ENCODE results near the gene STK32C. TPM values are rescaled to one million over a fixed set of nuclear protein-coding genes. Genes with fewer than 3 reads are reported as not detected.

STK32C gene
- total RNA-seq, 1 donor from 2014 or later, result 12.9 TPM

- no peak overlapping the region for H3K27ac Mint-ChIP-seq
- peak overlapping the region; percentile 76 for H3K4me3 Mint-ChIP-seq
- peaks cover 62% of the 10 kb centered on the region for H3K27me3 Mint-ChIP-seq
- no peak for TF ChIP-seq CTCF (conservative IDR thresholded peaks at IDR 0.05)
- peaks cover 3% of the 10 kb centered on the region for H3K4me1 Mint-ChIP-seq (ENCODE audit: unreplicated experiment)
- H3K9me3 Mint-ChIP-seq, result no peaks in the 10 kb centered on the region
- no peak for DNase-seq (ENCODE audit: extremely low spot score, unreplicated experiment)
- H3K36me3 Mint-ChIP-seq, result no peaks in the 10 kb centered on the region
These were observed 1.4 kb downstream of the STK32C start for GRCh38 chr10:132306343-132306685.

GRCh38 chr10:132305654-132306342 lies 2.0 kb downstream of the STK32C start:
- no peaks in the 10 kb centered on the region for H3K9me3 Mint-ChIP-seq
- peak overlapping the region; percentile 76 for H3K4me3 Mint-ChIP-seq
- DNase-seq (ENCODE audit: extremely low spot score, unreplicated experiment), result no peak

GRCh38 chr10:132304756-132305509 lies 2.8 kb downstream of the STK32C start:
- Mint-ChIP-seq H3K27ac (no peak overlapping the region), H3K36me3 (no peaks in the 10 kb centered on the region), H3K4me3 (peak overlapping the region; percentile 76), H3K4me1 (ENCODE audit: unreplicated experiment) (no peaks in the 10 kb centered on the region), H3K9me3 (no peaks in the 10 kb centered on the region), H3K27me3 (peaks cover 54% of the 10 kb centered on the region)
- DNase-seq (ENCODE audit: extremely low spot score, unreplicated experiment), result no peak
- no peak for TF ChIP-seq CTCF (conservative IDR thresholded peaks at IDR 0.05)

More at GRCh38 chr10:132305654-132306342, 2.0 kb downstream of the STK32C start:
- H3K4me1 Mint-ChIP-seq (ENCODE audit: unreplicated experiment), result no peaks in the 10 kb centered on the region
- H3K36me3 Mint-ChIP-seq, result no peaks in the 10 kb centered on the region
- TF ChIP-seq CTCF (conservative IDR thresholded peaks at IDR 0.05), result no peak
- H3K27me3 Mint-ChIP-seq, result peaks cover 59% of the 10 kb centered on the region
- H3K27ac Mint-ChIP-seq, result no peak overlapping the region

- no peak overlapping the region for H3K27ac Mint-ChIP-seq
- H3K27me3 Mint-ChIP-seq, result peaks cover 42% of the 10 kb centered on the region
- no peaks in the 10 kb centered on the region for H3K9me3 Mint-ChIP-seq
- no peaks in the 10 kb centered on the region for H3K36me3 Mint-ChIP-seq
- DNase-seq (ENCODE audit: extremely low spot score, unreplicated experiment), result no peak
- TF ChIP-seq CTCF (conservative IDR thresholded peaks at IDR 0.05), result no peak
- H3K4me1 Mint-ChIP-seq (ENCODE audit: unreplicated experiment), result no peaks in the 10 kb centered on the region
- no peak overlapping the region for H3K4me3 Mint-ChIP-seq
These were observed 4.2 kb downstream of the STK32C start for GRCh38 chr10:132303361-132304115.

GRCh38 chr10:132302421-132303310 lies 5.1 kb downstream of the STK32C start:
- Mint-ChIP-seq H3K4me3 (no peak overlapping the region), H3K4me1 (ENCODE audit: unreplicated experiment) (no peaks in the 10 kb centered on the region), H3K36me3 (no peaks in the 10 kb centered on the region), H3K9me3 (no peaks in the 10 kb centered on the region), H3K27ac (no peak overlapping the region), H3K27me3 (peaks cover 42% of the 10 kb centered on the region)
- TF ChIP-seq CTCF (conservative IDR thresholded peaks at IDR 0.05), result no peak
- no peak for DNase-seq (ENCODE audit: extremely low spot score, unreplicated experiment)
